Upper lobe of left lung (tissue), 6 donors: ENCODE measurements around the gene SYNJ1. TPM values are rescaled to one million over a fixed set of nuclear protein-coding genes. Genes with fewer than 3 reads are reported as not detected.
A peak's percentile ranks its signal among the peaks of the same experiment; 100 is the strongest.

Source experiments
- ATAC-seq, 2 donors: fragments of 200-7000 bp; cut with Tn5 transposase; one replicate each; pipeline ENCODE4 v1.9.1; 2022; ENCODE audit warnings: mild to moderate bottlenecking in 2 of 2, moderate library complexity in 2 of 2; ENCODE audit not compliant: low FRiP score in 2 of 2
- DNase-seq, 2 donors: peaks; one replicate each; pipeline ENCODE4 v3.0.0-alpha.2; 2019 to 2020
- H3K27ac ChIP-seq, 4 donors: fragments of 200-600 bp; sonication (generic); one replicate each; pipeline ENCODE4 v1.5.1; 2016 to 2019
- H3K27me3 ChIP-seq, 4 donors: fragments of 200-600 bp; sonication (generic); one replicate each; pipeline ENCODE4 v1.5.1; 2017 to 2019
- H3K36me3 ChIP-seq, 4 donors: fragments of 200-600 bp; sonication (generic); one replicate each; pipeline ENCODE4 v1.5.1; 2016 to 2019
- H3K4me1 ChIP-seq, 4 donors: fragments of 200-600 bp; sonication (generic); one replicate each; pipeline ENCODE4 v1.5.1; 2018 to 2019
- H3K4me3 ChIP-seq, 4 donors: fragments of 200-600 bp; sonication (generic); one replicate each; pipeline ENCODE4 v1.5.1; 2017 to 2019; ENCODE audit warnings: mild to moderate bottlenecking in 2 of 4, moderate library complexity in 1 of 4
- H3K9me3 ChIP-seq, 4 donors: fragments of 200-600 bp; sonication (generic); one replicate each; pipeline ENCODE4 v1.5.1; 2018 to 2019
- CTCF ChIP-seq, 6 experiments: fragments of 450-650 bp in 4 of 6; fragments of 200-600 bp in 2 of 6; sonication (generic) in 2 of 6; IDR thresholded peaks; one replicate each; pipeline ENCODE4 v1.5.1; 2016 to 2019; ENCODE audit warnings: antibody characterized with exemption in 6 of 6
- EP300 ChIP-seq, 4 donors: sonication (generic); formaldehyde crosslinking; IDR thresholded peaks; one replicate each; pipeline ENCODE4 v1.5.1; 2017; ENCODE audit warnings: antibody characterized with exemption in 4 of 4, control low read depth in 2 of 4
- POLR2A ChIP-seq, 4 donors: fragments of 450-650 bp; IDR thresholded peaks; one replicate each; pipeline ENCODE4 v1.5.1; 2016 to 2017; ENCODE audit warnings: antibody characterized with exemption in 4 of 4, mild to moderate bottlenecking in 2 of 4
- POLR2AphosphoS5 ChIP-seq, 2 donors: sonication (generic); formaldehyde crosslinking; IDR thresholded peaks; one replicate each; pipeline ENCODE4 v1.5.1; 2017; ENCODE audit warnings: antibody characterized with exemption in 2 of 2
- WGBS, 2 donors: methylation state at CpG; one replicate each; pipeline ENCODE4 v1.1.5; 2017 to 2018; 5-methylcytosine and 5-hydroxymethylcytosine counted together
- total RNA-seq, 6 donors: library from RNA; depleted of rRNA in 4 of 6; stranded (reverse); fragments of >200 nt in 4 of 6; gene quantifications; one replicate each; pipeline versions ENCODE4 v1.1.0 to v1.2.1, GENCODE V29; 2016 to 2021
- donor health status: DM: no; HTN: no; CAD: no; lungs with moderate emphysema.
- donor health status: DM: no; HTN: yes; CAD: no; lungs with severe emphysema.

Gene SYNJ1
- total RNA-seq, 6 donors from 2014 or later, result 11.1 to 24.4 (median 16.7) TPM

- H3K27ac ChIP-seq, result peak overlapping the region in 1 of 4 donors; percentile 8
- ATAC-seq, result no peak
- H3K27me3 ChIP-seq, result no peaks in the 10 kb centered on the region
Measured at GRCh38 chr21:32719085-32719484, 8.7 kb downstream of the SYNJ1 start.

GRCh38 chr21:32717851-32718316, 9.9 kb downstream of the SYNJ1 start:
- Histone ChIP-seq H3K27ac (peak overlapping the region in 3 of 4 donors; percentile 2 to 41 (median 21)), H3K4me1 (peaks cover 5 to 18% (median 7%) of the 10 kb centered on the region in 4 donors), H3K27me3 (no peaks in the 10 kb centered on the region), H3K36me3 (peaks cover 0 to 9% (median 0%) of the 10 kb centered on the region in 4 donors), H3K9me3 (no peaks in the 10 kb centered on the region), H3K4me3 (no peak overlapping the region)
- ATAC-seq (peak in 1 of 2 donors; percentile 56), DNase-seq (no peak)
- 33 to 49% methylated on average over 2 of the region's 2 CpGs for WGBS, 2 donors
- TF ChIP-seq POLR2AphosphoS5 (IDR thresholded peaks at IDR 0.05) (no peak), CTCF (IDR thresholded peaks at IDR 0.05) (no peak), EP300 (IDR thresholded peaks at IDR 0.05) (no peak), POLR2A (IDR thresholded peaks at IDR 0.05) (no peak)

More at GRCh38 chr21:32719085-32719484, 8.7 kb downstream of the SYNJ1 start:
- Histone ChIP-seq H3K4me3 (no peak overlapping the region), H3K4me1 (peaks cover 5 to 18% (median 7%) of the 10 kb centered on the region in 4 donors), H3K36me3 (peaks cover 0 to 13% (median 0%) of the 10 kb centered on the region in 4 donors), H3K9me3 (no peaks in the 10 kb centered on the region)
- DNase-seq, result no peak
- TF ChIP-seq POLR2A (IDR thresholded peaks at IDR 0.05), result no peak
- TF ChIP-seq POLR2AphosphoS5 (IDR thresholded peaks at IDR 0.05), result no peak
- no peak for TF ChIP-seq CTCF (IDR thresholded peaks at IDR 0.05)
- TF ChIP-seq EP300 (IDR thresholded peaks at IDR 0.05), result no peak
- 50 to 51% methylated on average over 5 of the region's 5 CpGs for WGBS, 2 donors

- Histone ChIP-seq H3K27ac (no peak overlapping the region), H3K27me3 (no peaks in the 10 kb centered on the region), H3K4me1 (peaks cover 6 to 18% (median 10%) of the 10 kb centered on the region in 4 donors), H3K9me3 (no peaks in the 10 kb centered on the region), H3K4me3 (no peak overlapping the region), H3K36me3 (peaks cover 0 to 9% (median 0%) of the 10 kb centered on the region in 4 donors)
- ATAC-seq (no peak), DNase-seq (no peak)
- TF ChIP-seq POLR2AphosphoS5 (IDR thresholded peaks at IDR 0.05) (no peak), POLR2A (IDR thresholded peaks at IDR 0.05) (no peak)
- WGBS, 2 donors, result 96 to 97% methylated on average over 2 of the region's 2 CpGs
Measured at GRCh38 chr21:32716486-32716885, 11.3 kb downstream of the SYNJ1 start.

- Histone ChIP-seq H3K36me3 (no peaks in the 10 kb centered on the region), H3K27ac (no peak overlapping the region), H3K4me1 (peaks cover 5 to 12% (median 9%) of the 10 kb centered on the region in 4 donors), H3K9me3 (no peaks in the 10 kb centered on the region), H3K27me3 (no peaks in the 10 kb centered on the region), H3K4me3 (no peak overlapping the region)
- TF ChIP-seq POLR2AphosphoS5 (IDR thresholded peaks at IDR 0.05) (no peak), POLR2A (IDR thresholded peaks at IDR 0.05) (no peak), CTCF (IDR thresholded peaks at IDR 0.05) (no peak), EP300 (IDR thresholded peaks at IDR 0.05) (no peak)
- DNase-seq (no peak), ATAC-seq (no peak)
Measured at GRCh38 chr21:32713726-32714125, 14.1 kb downstream of the SYNJ1 start.

- Histone ChIP-seq H3K27ac (no peak overlapping the region), H3K9me3 (no peaks in the 10 kb centered on the region), H3K36me3 (no peaks in the 10 kb centered on the region), H3K4me3 (no peak overlapping the region), H3K4me1 (peaks cover 2 to 8% (median 4%) of the 10 kb centered on the region in 4 donors), H3K27me3 (no peaks in the 10 kb centered on the region)
- ATAC-seq, result no peak
- DNase-seq, result no peak
- no peak for TF ChIP-seq POLR2AphosphoS5 (IDR thresholded peaks at IDR 0.05)
- TF ChIP-seq CTCF (IDR thresholded peaks at IDR 0.05), result no peak
- no peak for TF ChIP-seq EP300 (IDR thresholded peaks at IDR 0.05)
- no peak for TF ChIP-seq POLR2A (IDR thresholded peaks at IDR 0.05)
- 67 to 75% methylated on average over 4 of the region's 4 CpGs for WGBS, 2 donors
Measured at GRCh38 chr21:32712641-32713040, 15.2 kb downstream of the SYNJ1 start.
